HG02852 (cell line): ENCODE data around the gene LRFN4.

ENCODE experiments used
- ATAC-seq: cut with Tn5 transposase; IDR thresholded peaks from one replicate; pipeline ENCODE4 v1.9.1; 2021; ENCODE audit warnings: mild to moderate bottlenecking, moderate library complexity; ENCODE audit not compliant: unreplicated experiment

LRFN4 gene

GRCh38 chr11:66870131-66870530 lies 13.3 kb downstream of the LRFN4 start:
- no peak for ATAC-seq

- no peak for ATAC-seq
These were observed 14.0 kb downstream of the LRFN4 start for GRCh38 chr11:66870616-66871520.

GRCh38 chr11:66871521-66871901 lies 14.6 kb downstream of the LRFN4 start:
- no peak for ATAC-seq

- ATAC-seq, result no peak
These were observed 17.4 kb downstream of the LRFN4 start for GRCh38 chr11:66874232-66874631.

- ATAC-seq, result no peak
These were observed 18.5 kb downstream of the LRFN4 start for GRCh38 chr11:66875378-66875777.

- no peak for ATAC-seq
These were observed 20.9 kb downstream of the LRFN4 start for GRCh38 chr11:66877588-66878385.

GRCh38 chr11:66878474-66878873 lies 21.6 kb downstream of the LRFN4 start:
- no peak for ATAC-seq

GRCh38 chr11:66879000-66879399 lies 22.1 kb downstream of the LRFN4 start:
- no peak for ATAC-seq

- ATAC-seq, result no peak
These were observed 22.7 kb downstream of the LRFN4 start for GRCh38 chr11:66879583-66879982.

- no peak for ATAC-seq
These were observed 23.1 kb downstream of the LRFN4 start for GRCh38 chr11:66879999-66880398.

- ATAC-seq, result no peak
These were observed 23.9 kb downstream of the LRFN4 start for GRCh38 chr11:66880496-66881450.

- ATAC-seq, result no peak
These were observed 24.6 kb downstream of the LRFN4 start for GRCh38 chr11:66881451-66881835.

GRCh38 chr11:66881927-66882452 lies 25.1 kb downstream of the LRFN4 start:
- no peak for ATAC-seq

GRCh38 chr11:66882561-66883015 lies 25.7 kb downstream of the LRFN4 start:
- ATAC-seq, result no peak

- no peak for ATAC-seq
These were observed 26.4 kb downstream of the LRFN4 start for GRCh38 chr11:66883016-66883965.

- no peak for ATAC-seq
These were observed 27.6 kb downstream of the LRFN4 start for GRCh38 chr11:66884443-66884842.

- no peak for ATAC-seq
These were observed 28.6 kb downstream of the LRFN4 start for GRCh38 chr11:66885469-66885868.

- ATAC-seq, result no peak
These were observed 29.1 kb downstream of the LRFN4 start for GRCh38 chr11:66885950-66886440.

- no peak for ATAC-seq
These were observed 29.9 kb downstream of the LRFN4 start for GRCh38 chr11:66886671-66887221.
